Stimulated activated CD4-positive, alpha-beta T cell treated with anti-CD3 and anti-CD28 coated beads, Interleukin-1b, Interleukin-23, amount 100 ng/mL, for 1 hour (primary cell): ENCODE results near the gene CDC20B.

ENCODE experiments used
- DNase-seq, 2 donors: peaks; one replicate each; pipeline ENCODE4 v3.0.0-alpha.2; 2020; ENCODE audit warnings: low read depth in 2 of 2

The CDC20B gene

DNA sequence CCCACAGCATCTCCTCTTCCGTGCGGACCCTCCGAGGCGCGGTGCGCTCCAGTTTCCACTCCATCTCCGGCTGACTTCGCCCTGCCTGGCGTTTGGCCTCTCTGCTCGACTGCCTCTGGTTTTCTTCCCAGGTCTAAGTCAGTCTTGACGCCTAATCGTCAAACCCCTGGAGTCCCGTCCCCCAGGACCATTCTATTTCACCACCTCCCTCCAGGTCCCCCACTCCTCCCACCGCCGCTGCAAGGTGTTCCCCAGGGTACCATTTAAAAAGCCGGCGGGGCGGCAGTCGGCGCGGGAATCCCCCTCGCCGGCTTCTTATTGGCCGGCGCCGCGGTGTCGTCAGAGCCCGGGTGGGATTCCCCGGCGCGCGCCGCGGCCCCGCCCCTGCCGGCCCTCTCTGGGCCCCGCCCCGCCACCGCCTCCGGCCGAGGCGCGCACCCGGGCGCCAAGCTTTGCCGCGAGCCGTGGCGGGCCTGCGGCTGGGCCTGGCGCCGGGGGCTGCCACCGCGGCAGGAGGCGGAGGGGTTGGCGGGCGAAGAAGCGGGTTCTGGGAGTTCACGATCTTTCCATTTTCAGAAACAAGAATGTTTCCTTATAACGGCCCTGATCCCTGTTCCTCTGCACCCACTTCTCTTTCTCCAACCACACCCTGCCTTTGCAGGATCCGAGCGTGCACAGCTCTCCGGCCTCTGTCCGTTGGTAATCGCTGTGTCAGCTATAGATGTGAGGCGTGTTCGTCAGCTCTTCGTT lies at the start of gene CDC20B:
TSS of gene CDC20B (minus strand) at position 241 of the 750 bp plus-strand sequence. CDS start at position 64, 177 bp downstream.
- peak; percentile 36 to 64 for DNase-seq

GRCh38 chr5:55222092-55222984 lies 49.4 kb upstream of the CDC20B start:
- no peak for DNase-seq

GRCh38 chr5:55220433-55221185 lies 47.6 kb upstream of the CDC20B start:
- no peak for DNase-seq

DNA sequence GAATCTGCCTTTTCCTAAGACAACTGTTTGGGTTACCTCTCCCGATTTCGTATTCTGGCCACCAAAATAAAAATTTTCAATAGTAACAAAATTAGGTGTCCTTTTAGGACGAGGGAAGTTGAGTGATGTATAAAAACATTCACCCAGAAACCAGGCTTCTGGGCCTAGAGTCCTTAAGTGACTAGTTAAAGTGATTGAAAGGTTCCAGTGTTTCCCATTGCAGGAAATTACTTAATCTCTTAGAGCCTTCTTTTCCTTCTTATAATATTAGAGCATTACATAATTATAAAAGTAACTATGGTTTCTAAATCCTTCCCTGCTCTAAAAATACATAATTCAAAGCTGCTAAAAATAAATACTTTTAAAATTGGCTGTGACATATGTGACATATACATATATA lies 46.8 kb upstream of the CDC20B start:
- DNase-seq = no peak

GRCh38 chr5:55218967-55219366 lies 46.0 kb upstream of the CDC20B start:
- no peak for DNase-seq

DNA sequence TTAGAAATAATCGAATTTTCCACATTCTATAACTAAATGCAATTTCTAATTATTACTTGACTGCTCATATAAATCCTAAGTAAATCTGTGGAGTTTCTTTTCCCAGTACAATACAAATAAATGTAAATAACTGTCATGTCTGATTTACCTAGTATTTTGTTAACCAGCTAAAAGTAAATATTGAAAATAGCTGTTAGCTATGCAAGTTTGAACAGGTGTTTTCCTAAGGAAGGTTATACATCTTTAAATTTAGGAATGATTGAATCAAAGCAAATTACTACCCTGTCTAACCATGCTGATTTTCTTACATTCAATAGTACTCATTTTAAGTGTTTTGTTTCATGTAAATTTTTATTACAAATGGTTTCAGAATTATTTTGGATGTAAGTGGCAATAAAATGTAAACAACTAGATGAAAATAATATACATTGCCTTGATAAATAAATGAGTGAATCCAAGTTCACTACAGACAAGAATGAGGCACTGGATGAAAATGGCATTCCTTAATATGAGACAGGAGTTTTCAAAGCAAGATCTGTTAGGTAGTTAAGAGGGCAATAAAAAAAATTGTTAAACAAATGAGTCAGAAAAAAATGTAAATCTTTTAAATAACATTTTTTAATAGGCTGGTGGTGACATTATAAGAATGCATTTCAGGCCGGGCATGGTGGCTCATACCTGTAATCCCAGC lies 38.4 kb upstream of the CDC20B start:
- DNase-seq = no peak

DNA sequence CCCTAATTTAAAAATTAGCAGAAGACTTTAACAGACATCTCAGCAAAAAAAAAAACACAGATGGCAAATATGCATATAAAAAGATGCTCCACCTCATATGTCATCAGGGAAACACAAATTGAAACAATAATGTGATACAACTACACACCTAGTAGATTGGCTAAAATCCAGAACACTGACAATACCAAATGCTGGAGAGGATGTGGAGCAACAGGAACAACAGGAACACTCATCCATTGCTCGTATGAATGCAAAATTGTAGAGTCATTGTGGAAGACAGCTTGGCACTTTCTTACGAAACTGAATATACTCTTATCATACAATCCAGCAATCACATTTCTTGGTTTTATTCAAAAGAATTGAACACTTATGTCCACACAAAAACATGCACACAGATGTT lies 32.0 kb upstream of the CDC20B start:
- no peak for DNase-seq

DNA sequence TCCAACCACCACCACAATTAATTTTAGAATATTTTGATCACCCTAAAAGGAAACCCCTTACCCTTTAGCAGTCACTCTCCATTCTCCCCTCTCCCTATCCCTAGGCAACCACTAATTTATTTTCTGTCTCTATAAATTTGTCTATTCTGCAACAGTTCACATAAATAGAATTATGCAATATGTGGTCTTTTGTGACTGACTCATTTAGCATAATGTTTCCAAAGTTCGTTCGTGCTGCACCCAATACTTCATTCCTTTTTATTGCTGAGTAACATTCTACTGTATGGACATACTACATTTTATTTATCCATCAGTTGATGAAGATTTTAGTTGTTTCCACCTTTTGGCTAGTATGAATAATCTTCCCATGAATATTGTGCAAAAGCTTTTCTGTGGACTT lies 18.2 kb upstream of the CDC20B start:
- DNase-seq = no peak

DNA sequence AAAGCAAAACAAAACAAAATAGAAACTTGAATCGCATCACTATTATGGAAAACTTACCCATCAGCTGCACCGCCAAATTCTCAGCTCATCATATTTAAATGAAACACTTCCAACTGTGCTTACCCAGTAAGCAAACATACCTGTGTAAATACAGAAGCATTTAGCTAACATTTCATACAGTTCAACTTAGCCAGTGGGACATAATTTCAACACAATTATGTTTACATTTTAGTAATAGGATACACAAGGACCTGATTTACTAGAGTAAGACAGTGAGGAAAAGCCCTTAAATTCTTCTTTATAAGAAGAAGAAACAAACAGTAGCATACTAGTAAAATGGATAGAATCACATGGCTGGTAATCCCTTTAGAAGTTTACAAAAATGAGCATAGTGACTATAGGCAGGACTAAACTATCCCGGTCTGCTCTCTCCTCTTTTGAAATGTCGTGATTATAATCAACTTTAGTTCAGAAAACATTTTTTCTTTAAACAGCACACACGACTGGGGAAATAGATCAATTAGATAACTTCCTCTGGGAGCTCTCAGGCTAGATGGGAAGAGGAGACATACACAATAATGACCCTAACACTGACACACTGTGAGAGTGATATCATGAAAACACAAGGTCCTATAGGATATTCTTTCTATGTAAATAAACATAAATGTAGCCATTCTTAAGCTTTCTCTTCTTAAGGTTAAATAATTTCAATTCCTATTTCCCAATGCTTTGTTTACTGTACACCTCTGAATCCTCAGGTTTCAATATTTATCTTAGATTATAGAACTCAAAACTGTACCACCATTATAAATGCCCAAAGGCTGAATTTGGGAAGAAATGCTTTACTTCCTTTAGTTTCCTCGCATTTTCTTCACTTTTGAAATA lies 15.9 kb upstream of the CDC20B start:
- no peak for DNase-seq

DNA sequence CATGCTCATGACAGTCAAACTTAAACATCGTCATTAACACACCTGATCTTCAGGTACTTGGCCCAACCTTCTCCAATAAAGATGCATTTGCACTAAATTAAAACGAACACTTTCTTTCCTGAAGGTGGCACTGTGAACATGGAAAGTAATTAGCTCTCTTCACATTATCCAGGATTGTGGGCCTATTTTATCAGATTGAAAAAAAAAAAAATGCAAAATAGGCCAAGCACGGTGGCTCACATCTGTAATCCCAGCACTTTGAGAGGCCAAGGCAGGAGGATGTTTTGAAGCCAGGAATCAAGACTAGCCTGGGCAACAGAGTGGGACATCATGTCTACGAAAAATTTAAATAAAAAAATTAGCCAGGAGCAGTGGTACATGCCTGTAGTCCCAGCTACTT lies 14.4 kb upstream of the CDC20B start:
- no peak for DNase-seq

DNA sequence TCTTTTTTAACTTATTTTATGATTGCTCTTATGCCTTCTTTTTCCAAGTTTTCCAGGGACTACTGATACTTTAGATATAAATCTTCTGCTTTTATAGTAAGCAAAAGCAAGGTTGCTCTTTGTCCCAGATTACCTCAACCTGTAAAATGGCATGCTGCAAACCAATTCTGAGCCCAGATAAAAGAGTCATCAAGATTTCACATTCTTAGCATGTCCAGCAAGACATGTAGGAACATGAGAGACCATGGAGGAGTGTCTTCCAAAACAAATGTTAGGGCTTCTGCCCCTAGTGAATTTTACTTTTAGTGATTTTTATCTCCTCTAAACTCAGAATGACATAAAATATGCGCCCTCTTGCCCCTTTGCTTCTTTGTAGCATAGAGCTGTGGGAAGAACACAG lies 7.0 kb upstream of the CDC20B start:
- DNase-seq = no peak

- no peak for DNase-seq
These were observed 4.1 kb upstream of the CDC20B start for GRCh38 chr5:55177078-55177477.

- DNase-seq = no peak
These were observed 3.3 kb upstream of the CDC20B start for GRCh38 chr5:55176176-55176818.

DNA sequence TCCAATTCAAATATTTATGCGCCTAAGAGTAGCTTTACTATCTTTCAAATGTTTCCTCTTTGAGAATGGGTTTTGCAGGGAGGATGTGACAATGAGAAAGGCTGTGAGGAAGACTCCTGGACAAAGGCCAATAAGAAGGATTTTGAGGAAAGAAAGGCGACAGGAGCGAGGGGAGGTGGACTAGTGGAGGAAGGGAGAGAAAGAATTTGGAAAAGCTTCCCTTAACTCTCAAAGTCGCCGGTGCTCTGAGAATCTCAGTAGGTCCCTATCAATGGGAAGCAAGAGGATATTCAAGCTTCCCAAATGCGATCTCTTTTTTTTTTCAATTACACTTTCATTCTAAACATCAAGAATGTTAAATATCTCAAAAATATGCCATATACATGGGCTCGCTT lies 2.8 kb upstream of the CDC20B start:
- no peak for DNase-seq

- no peak for DNase-seq
These were observed 782 bp upstream of the CDC20B start for GRCh38 chr5:55173687-55174230.

GRCh38 chr5:55172051-55172899 lies 702 bp downstream of the CDC20B start:
- DNase-seq = peak in 1 of 2 donors; percentile 21

- DNase-seq = no peak
These were observed 1.5 kb downstream of the CDC20B start for GRCh38 chr5:55171471-55171870.

DNA sequence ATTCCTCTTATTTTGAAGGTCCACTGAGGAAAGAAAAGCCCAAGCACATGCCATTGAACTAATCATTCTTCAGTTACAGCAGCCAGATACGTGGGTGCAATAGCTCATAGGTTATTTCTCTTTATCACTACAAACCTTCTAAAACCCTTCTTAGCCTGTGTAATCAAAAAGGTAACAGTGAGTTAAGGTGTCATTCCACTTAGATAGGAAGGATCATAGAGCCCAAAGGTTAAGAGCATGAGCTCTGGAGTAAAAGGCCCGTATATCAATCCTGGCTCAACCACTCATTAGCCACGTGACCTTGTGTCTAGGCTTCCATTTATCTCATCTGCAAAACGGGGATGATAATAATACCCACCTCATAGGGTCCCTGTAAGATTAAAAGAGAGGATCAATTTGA lies 10.3 kb downstream of the CDC20B start:
- DNase-seq = no peak
